A549 (cell line): Measurements from ENCODE around the gene CNTNAP2.

ENCODE experiments used
- ESRRA ChIP-seq: fragments of 150-350 bp; IDR thresholded peaks from 2 replicates; pipeline ENCODE4 v1.6.1; 2014; ENCODE audit warnings: mild to moderate bottlenecking, low read length, borderline replicate concordance
- HDAC2 ChIP-seq: fragments of 200-600 bp; sonication (generic); IDR thresholded peaks from 2 replicates; pipeline ENCODE4 v1.6.1; 2016
- JUN ChIP-seq, 2 experiments: fragments of >200 bp; sonication (Bioruptor Twin); formaldehyde crosslinking; IDR thresholded peaks; 2 replicates in 1 of 2; 3 replicates in 1 of 2; pipeline ENCODE4 v1.6.1; 2016 to 2017
- POLR2A ChIP-seq: IDR thresholded peaks from 2 replicates; pipeline ENCODE4 v1.6.1; 2012; ENCODE audit warnings: mild to moderate bottlenecking, low read length
- TF ChIP-seq, protein P1 (sequence below): fragments of >200 bp; sonication (Bioruptor Twin); formaldehyde crosslinking; IDR thresholded peaks from 3 replicates; pipeline ENCODE4 v1.5.1; 2016

DNA sequence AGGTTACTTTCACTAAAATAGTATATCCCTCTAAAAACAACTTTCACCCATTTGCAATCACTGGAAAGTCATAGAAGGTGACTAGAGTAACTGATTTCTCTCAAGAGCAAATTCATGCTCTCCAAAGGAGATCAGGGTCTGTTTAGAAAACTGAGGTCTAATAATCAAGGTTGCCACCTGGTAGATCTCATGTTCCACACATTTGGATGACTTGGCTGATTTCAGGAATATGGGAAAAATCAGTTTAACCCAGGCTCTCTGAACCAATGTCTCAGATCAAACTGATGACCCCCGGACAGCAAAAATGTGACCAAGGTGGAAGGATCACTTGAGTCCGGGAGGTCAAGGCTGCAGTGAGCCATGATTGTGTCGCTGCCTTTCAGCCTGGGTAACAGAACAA lies 1911.6 kb downstream of the CNTNAP2 start:
- no peak for TF ChIP-seq POLR2A
- TF ChIP-seq, protein P1, sequence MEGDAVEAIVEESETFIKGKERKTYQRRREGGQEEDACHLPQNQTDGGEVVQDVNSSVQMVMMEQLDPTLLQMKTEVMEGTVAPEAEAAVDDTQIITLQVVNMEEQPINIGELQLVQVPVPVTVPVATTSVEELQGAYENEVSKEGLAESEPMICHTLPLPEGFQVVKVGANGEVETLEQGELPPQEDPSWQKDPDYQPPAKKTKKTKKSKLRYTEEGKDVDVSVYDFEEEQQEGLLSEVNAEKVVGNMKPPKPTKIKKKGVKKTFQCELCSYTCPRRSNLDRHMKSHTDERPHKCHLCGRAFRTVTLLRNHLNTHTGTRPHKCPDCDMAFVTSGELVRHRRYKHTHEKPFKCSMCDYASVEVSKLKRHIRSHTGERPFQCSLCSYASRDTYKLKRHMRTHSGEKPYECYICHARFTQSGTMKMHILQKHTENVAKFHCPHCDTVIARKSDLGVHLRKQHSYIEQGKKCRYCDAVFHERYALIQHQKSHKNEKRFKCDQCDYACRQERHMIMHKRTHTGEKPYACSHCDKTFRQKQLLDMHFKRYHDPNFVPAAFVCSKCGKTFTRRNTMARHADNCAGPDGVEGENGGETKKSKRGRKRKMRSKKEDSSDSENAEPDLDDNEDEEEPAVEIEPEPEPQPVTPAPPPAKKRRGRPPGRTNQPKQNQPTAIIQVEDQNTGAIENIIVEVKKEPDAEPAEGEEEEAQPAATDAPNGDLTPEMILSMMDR, result no peak
- TF ChIP-seq JUN (IDR thresholded peaks at IDR 0.05), result no peak
- no peak for TF ChIP-seq HDAC2
- no peak for TF ChIP-seq ESRRA
